Measurements from ENCODE around the gene HDAC7.

HDAC7 gene

DNA sequence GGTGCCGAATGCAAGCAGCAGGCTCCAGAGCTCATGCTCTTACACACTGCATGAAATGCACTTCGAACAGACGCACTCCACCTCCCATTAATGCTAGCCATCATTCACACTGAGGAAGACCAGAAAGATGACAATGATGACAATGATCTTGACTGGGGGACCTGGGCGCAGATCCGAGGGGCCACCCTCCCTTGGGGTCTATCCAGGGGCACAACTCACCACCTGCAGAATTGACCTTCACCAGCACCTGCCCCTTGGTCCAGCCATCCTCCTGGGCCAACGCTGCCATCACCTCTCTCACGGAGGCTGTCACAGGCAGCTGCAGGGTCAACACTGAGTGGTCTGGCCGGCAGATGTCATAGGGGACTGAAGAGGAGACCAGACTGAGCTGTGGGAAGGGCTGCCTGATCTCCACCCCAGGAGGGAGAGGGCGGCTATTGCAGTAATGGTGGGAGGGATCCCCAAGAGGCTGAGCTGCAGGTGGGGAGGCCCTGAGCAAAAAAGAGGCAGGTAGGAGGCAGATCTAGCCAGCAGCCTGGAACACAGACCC, 76.3 kb downstream of the HDAC7 start:
- H3K4me3 ChIP-seq (ENCODE audit: control insufficient read depth, low read depth, low read length), result no peak overlapping the region
- DNase-seq (ENCODE audit: low read depth), result no peak
- no peak for TF ChIP-seq CTCF (conservative IDR thresholded peaks at IDR 0.05; ENCODE audit: control insufficient read depth, insufficient read depth, low read depth, low read length)

GRCh38 chr12:47742253-47742825, 77.4 kb downstream of the HDAC7 start:
- no peak overlapping the region for H3K4me3 ChIP-seq (ENCODE audit: control insufficient read depth, low read depth, low read length)
- peak; percentile 42 for DNase-seq (ENCODE audit: low read depth)
- TF ChIP-seq CTCF (conservative IDR thresholded peaks at IDR 0.05; ENCODE audit: control insufficient read depth, insufficient read depth, low read depth, low read length), result peak; percentile 99

DNA sequence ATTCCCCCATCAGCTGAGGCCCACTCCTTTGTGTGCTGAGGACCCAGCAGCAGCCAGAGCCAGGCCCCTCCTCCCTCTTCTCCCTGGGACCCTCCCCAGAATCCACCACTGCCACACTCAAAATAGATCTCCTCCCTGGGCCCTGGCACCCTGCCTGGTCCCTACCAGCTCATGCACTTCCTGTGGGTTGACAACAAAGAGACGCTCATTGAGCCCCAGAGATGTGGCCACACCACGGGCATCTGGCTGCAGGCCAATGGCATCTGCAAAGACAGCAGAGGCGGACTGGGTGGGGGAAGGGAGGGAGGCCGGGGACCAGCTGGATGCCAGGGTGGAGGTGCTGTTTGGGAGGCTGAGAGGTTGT, 78.4 kb downstream of the HDAC7 start:
- no peak for DNase-seq (ENCODE audit: low read depth)
- no peak overlapping the region for H3K4me3 ChIP-seq (ENCODE audit: control insufficient read depth, low read depth, low read length)
- no peak for TF ChIP-seq CTCF (conservative IDR thresholded peaks at IDR 0.05; ENCODE audit: control insufficient read depth, insufficient read depth, low read depth, low read length)

- TF ChIP-seq CTCF (conservative IDR thresholded peaks at IDR 0.05; ENCODE audit: control insufficient read depth, insufficient read depth, low read depth, low read length), result no peak
- H3K4me3 ChIP-seq (ENCODE audit: control insufficient read depth, low read depth, low read length), result no peak overlapping the region
- no peak for DNase-seq (ENCODE audit: low read depth)
Observed at GRCh38 chr12:47740606-47741339, 78.9 kb downstream of the HDAC7 start.

- DNase-seq (ENCODE audit: low read depth), result no peak
- TF ChIP-seq CTCF (conservative IDR thresholded peaks at IDR 0.05; ENCODE audit: control insufficient read depth, insufficient read depth, low read depth, low read length), result no peak
- no peak overlapping the region for H3K4me3 ChIP-seq (ENCODE audit: control insufficient read depth, low read depth, low read length)
Observed at GRCh38 chr12:47739979-47740378, 79.7 kb downstream of the HDAC7 start.

- TF ChIP-seq CTCF (conservative IDR thresholded peaks at IDR 0.05; ENCODE audit: control insufficient read depth, insufficient read depth, low read depth, low read length), result no peak
- DNase-seq (ENCODE audit: low read depth), result no peak
- no peak overlapping the region for H3K4me3 ChIP-seq (ENCODE audit: control insufficient read depth, low read depth, low read length)
Observed at GRCh38 chr12:47739297-47739696, 80.4 kb downstream of the HDAC7 start.

Measured in fibroblast of mammary gland (primary cell).